Thyroid gland (tissue), 4 donors: ENCODE results near the gene PXMP4.

Experiments
- POLR2A ChIP-seq, 2 donors: fragments of 450-650 bp; IDR thresholded peaks; one replicate each; pipeline ENCODE4 v1.6.1; 2017; ENCODE audit warnings: antibody characterized with exemption in 2 of 2, mild to moderate bottlenecking in 2 of 2, moderate library complexity in 1 of 2
- TF ChIP-seq, protein P1 (sequence below), 6 experiments: fragments of 200-600 bp in 3 of 6; fragments of 450-650 bp in 3 of 6; sonication (generic) in 3 of 6; IDR thresholded peaks; one replicate each; pipeline ENCODE4 v1.5.1; 2016 to 2019; ENCODE audit warnings: antibody characterized with exemption in 6 of 6, mild to moderate bottlenecking in 2 of 6, inconsistent platforms in 1 of 6, moderate library complexity in 1 of 6

DNA sequence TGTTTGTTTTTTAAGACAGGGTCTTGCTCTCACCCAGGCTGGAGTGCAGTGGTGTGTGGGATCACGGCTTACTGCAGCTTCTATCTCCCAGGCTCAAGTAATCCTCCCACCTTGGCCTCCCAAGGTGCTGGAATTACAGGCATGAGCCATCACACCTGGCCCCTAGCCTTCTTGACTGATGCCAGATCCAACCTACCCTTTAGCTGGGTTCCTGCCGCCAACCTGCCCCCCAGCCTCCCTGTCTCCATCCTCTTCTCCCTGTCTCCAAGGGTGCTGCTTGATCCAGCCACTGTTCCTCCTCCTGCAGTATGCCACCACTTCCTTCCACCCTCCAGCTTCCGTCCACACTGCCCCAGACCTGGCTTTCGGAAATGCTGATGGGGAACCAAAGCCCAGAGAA is 61.2 kb downstream of the PXMP4 start:
- TF ChIP-seq, protein P1, sequence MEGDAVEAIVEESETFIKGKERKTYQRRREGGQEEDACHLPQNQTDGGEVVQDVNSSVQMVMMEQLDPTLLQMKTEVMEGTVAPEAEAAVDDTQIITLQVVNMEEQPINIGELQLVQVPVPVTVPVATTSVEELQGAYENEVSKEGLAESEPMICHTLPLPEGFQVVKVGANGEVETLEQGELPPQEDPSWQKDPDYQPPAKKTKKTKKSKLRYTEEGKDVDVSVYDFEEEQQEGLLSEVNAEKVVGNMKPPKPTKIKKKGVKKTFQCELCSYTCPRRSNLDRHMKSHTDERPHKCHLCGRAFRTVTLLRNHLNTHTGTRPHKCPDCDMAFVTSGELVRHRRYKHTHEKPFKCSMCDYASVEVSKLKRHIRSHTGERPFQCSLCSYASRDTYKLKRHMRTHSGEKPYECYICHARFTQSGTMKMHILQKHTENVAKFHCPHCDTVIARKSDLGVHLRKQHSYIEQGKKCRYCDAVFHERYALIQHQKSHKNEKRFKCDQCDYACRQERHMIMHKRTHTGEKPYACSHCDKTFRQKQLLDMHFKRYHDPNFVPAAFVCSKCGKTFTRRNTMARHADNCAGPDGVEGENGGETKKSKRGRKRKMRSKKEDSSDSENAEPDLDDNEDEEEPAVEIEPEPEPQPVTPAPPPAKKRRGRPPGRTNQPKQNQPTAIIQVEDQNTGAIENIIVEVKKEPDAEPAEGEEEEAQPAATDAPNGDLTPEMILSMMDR (IDR thresholded peaks at IDR 0.05) = no peak
- no peak for TF ChIP-seq POLR2A (IDR thresholded peaks at IDR 0.05)
